ENCODE results near the gene MYRIP.

MYRIP gene

GRCh38 chr3:39907981-39908380 lies 98.6 kb downstream of the MYRIP start:
- Histone ChIP-seq H3K36me3 (ENCODE audit: control insufficient read depth, insufficient read depth, low read length) (no peaks in the 10 kb centered on the region), H3K79me2 (no peaks in the 10 kb centered on the region), H2AFZ (no peak overlapping the region), H3K4me3 (ENCODE audit: low read depth, low read length) (no peak overlapping the region), H3K9me3 (ENCODE audit: control insufficient read depth, low read length) (no peaks in the 10 kb centered on the region), H3K27me3 (ENCODE audit: control insufficient read depth, insufficient read depth, low read length) (no peaks in the 10 kb centered on the region), H3K4me1 (no peaks in the 10 kb centered on the region), H3K4me2 (ENCODE audit: low read length) (no peak overlapping the region), H3K27ac (no peak overlapping the region), H3K9ac (no peak overlapping the region)
- TF ChIP-seq, protein P1, sequence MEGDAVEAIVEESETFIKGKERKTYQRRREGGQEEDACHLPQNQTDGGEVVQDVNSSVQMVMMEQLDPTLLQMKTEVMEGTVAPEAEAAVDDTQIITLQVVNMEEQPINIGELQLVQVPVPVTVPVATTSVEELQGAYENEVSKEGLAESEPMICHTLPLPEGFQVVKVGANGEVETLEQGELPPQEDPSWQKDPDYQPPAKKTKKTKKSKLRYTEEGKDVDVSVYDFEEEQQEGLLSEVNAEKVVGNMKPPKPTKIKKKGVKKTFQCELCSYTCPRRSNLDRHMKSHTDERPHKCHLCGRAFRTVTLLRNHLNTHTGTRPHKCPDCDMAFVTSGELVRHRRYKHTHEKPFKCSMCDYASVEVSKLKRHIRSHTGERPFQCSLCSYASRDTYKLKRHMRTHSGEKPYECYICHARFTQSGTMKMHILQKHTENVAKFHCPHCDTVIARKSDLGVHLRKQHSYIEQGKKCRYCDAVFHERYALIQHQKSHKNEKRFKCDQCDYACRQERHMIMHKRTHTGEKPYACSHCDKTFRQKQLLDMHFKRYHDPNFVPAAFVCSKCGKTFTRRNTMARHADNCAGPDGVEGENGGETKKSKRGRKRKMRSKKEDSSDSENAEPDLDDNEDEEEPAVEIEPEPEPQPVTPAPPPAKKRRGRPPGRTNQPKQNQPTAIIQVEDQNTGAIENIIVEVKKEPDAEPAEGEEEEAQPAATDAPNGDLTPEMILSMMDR (IDR thresholded peaks at IDR 0.05), result no peak

DNA sequence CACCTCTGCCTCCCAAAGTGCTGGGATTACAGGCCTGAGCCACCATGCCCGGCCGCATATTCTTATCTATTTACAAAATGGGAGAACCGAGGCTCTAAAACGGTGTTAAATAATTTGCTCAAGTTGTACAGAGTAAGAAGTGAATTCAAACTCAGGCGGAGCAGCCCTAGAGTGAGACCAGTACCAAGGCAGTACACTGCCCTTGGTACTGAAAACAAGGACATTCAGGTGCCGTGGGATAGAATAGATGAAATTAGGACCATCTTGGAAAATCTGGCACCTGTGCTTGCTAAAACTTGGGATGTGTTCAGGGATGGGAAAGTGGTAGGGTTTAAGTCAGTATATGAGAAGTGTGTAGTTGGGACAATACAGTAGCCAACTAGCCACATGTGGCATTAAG lies 100.7 kb downstream of the MYRIP start:
- Histone ChIP-seq H3K4me1 (no peaks in the 10 kb centered on the region), H3K4me2 (ENCODE audit: low read length) (no peak overlapping the region), H3K27me3 (ENCODE audit: control insufficient read depth, insufficient read depth, low read length) (no peaks in the 10 kb centered on the region), H3K36me3 (ENCODE audit: control insufficient read depth, insufficient read depth, low read length) (no peaks in the 10 kb centered on the region), H3K79me2 (no peaks in the 10 kb centered on the region), H3K9me3 (ENCODE audit: control insufficient read depth, low read length) (no peaks in the 10 kb centered on the region), H3K27ac (no peak overlapping the region), H2AFZ (no peak overlapping the region), H3K4me3 (ENCODE audit: low read depth, low read length) (no peak overlapping the region), H3K9ac (no peak overlapping the region)
- TF ChIP-seq, protein P1 (IDR thresholded peaks at IDR 0.05), result no peak

DNA sequence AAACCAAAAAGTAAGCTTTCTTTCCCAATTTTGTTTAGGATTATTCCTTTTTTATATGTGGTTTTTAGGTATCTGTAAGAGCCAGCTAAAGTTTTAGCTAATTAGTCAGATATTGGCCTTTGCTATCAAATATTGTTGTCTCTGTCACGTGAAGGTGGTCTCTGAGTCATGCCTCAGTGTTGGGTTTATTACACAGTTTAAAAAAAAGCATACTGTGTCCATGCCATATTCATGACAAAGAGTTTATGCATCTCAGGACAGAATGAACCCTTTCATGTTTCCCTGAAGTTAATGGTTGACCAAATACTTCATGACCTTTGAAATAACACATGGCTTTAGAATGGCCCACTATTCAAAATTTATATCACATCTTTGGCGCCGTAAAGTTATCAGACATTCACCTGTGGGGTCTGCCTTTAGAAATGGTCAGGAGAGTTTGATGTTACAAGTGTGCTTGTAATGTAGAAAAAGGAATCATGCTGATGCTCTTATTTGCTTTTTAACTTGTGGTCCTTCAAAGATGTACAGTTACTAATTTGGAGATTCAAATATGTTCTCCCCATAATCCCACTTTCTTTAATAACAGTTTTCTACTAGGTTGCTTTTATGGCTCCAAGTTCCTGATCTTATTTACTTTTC lies 101.5 kb downstream of the MYRIP start:
- H3K4me2 ChIP-seq (ENCODE audit: low read length), result no peak overlapping the region
- no peak overlapping the region for H3K4me3 ChIP-seq (ENCODE audit: low read depth, low read length)
- TF ChIP-seq, protein P1 (IDR thresholded peaks at IDR 0.05), result no peak
- no peak overlapping the region for H3K27ac ChIP-seq
- no peaks in the 10 kb centered on the region for H3K9me3 ChIP-seq (ENCODE audit: control insufficient read depth, low read length)
- no peaks in the 10 kb centered on the region for H3K36me3 ChIP-seq (ENCODE audit: control insufficient read depth, insufficient read depth, low read length)
- no peak overlapping the region for H2AFZ ChIP-seq
- no peaks in the 10 kb centered on the region for H3K4me1 ChIP-seq
- no peaks in the 10 kb centered on the region for H3K27me3 ChIP-seq (ENCODE audit: control insufficient read depth, insufficient read depth, low read length)
- no peaks in the 10 kb centered on the region for H3K79me2 ChIP-seq
- no peak overlapping the region for H3K9ac ChIP-seq

- Histone ChIP-seq H3K9ac (no peak overlapping the region), H3K27ac (no peak overlapping the region), H3K4me2 (ENCODE audit: low read length) (no peak overlapping the region), H3K36me3 (ENCODE audit: control insufficient read depth, insufficient read depth, low read length) (no peaks in the 10 kb centered on the region), H3K4me3 (ENCODE audit: low read depth, low read length) (no peak overlapping the region), H3K9me3 (ENCODE audit: control insufficient read depth, low read length) (no peaks in the 10 kb centered on the region), H3K27me3 (ENCODE audit: control insufficient read depth, insufficient read depth, low read length) (no peaks in the 10 kb centered on the region), H2AFZ (no peak overlapping the region), H3K79me2 (no peaks in the 10 kb centered on the region), H3K4me1 (no peaks in the 10 kb centered on the region)
- TF ChIP-seq, protein P1 (IDR thresholded peaks at IDR 0.05), result no peak
Observed at GRCh38 chr3:39911465-39912309, 102.3 kb downstream of the MYRIP start.
